Tibial nerve (tissue), 3 donors: ENCODE data around the gene RBP3.

Experiments used
- CTCF ChIP-seq, 5 experiments: fragments of 200-600 bp in 3 of 5; fragments of 450-650 bp in 2 of 5; sonication (generic) in 3 of 5; IDR thresholded peaks; one replicate each; pipeline ENCODE4 v1.5.1; 2016 to 2019; ENCODE audit warnings: antibody characterized with exemption in 5 of 5, mild to moderate bottlenecking in 3 of 5, moderate library complexity in 2 of 5
- POLR2A ChIP-seq, 2 donors: fragments of 450-650 bp; IDR thresholded peaks; one replicate each; pipeline ENCODE4 v1.6.1; 2017; ENCODE audit warnings: antibody characterized with exemption in 2 of 2, mild to moderate bottlenecking in 2 of 2, moderate library complexity in 2 of 2

- no peak for TF ChIP-seq CTCF (IDR thresholded peaks at IDR 0.05)
- no peak for TF ChIP-seq POLR2A (IDR thresholded peaks at IDR 0.05)
Observed at GRCh38 chr10:47349516-47349915, 1.4 kb downstream of the RBP3 start.
